Panc1 (cell line): ENCODE measurements around the gene TNIP2. TPM values are rescaled to one million over a fixed set of nuclear protein-coding genes. Genes with fewer than 3 reads are reported as not detected.

Experiments
- ATAC-seq: fragments of 200-7000 bp; cut with Tn5 transposase; 2 replicates; pipeline ENCODE4 v1.9.1; 2020; ENCODE audit warnings: mild to moderate bottlenecking, moderate library complexity
- BruUV-seq: library from RNA; stranded (reverse); fragments of 400-500 nt; replicated peaks from 2 replicates; lab custom pipeline; 2021; lab: Mats Ljungman, UMichigan
- CTCF ChIA-PET: fragments of 300-600 bp; sonication (Branson Sonifier 250); formaldehyde crosslinking; loops from one replicate; lab custom pipeline; 2022; ENCODE audit warnings: antibody characterized with exemption; lab: Charles Lee
- POLR2A ChIA-PET: fragments of 300-600 bp; sonication (Branson Sonifier 250); formaldehyde crosslinking; loops from one replicate; lab custom pipeline; 2022; ENCODE audit warnings: antibody characterized with exemption; lab: Charles Lee
- DNase-seq: peaks from one replicate; pipeline ENCODE4 v3.0.0-alpha.2; 2010; ENCODE audit warnings: low read depth, low spot score
- H3K27ac ChIP-seq: 2 replicates; pipeline ENCODE4 v1.5.1; 2011; ENCODE audit warnings: mild to moderate bottlenecking, low read length, inconsistent platforms
- H3K27me3 ChIP-seq: fragments of 200-500 bp; sonication (Bioruptor generic); 2 replicates; pipeline ENCODE4 v1.6.0; 2014; ENCODE audit warnings: low read length, inconsistent platforms; ENCODE audit not compliant: control insufficient read depth, insufficient read depth
- H3K36me3 ChIP-seq: fragments of 200-500 bp; sonication (Bioruptor generic); 2 replicates; pipeline ENCODE4 v1.5.1; 2014; ENCODE audit warnings: inconsistent platforms, mild to moderate bottlenecking, low read length, moderate library complexity; ENCODE audit not compliant: control insufficient read depth, insufficient read depth
- H3K4me1 ChIP-seq: 2 replicates; pipeline ENCODE4 v1.5.1; 2011; ENCODE audit warnings: inconsistent platforms, mild to moderate bottlenecking, low read length, moderate library complexity; ENCODE audit not compliant: control insufficient read depth, insufficient read depth
- H3K4me3 ChIP-seq, 2 experiments: 2 replicates each; pipeline ENCODE4 v1.5.1; 2011 to 2012; ENCODE audit warnings: low read depth in 2 of 2, low read length in 2 of 2, mild to moderate bottlenecking in 2 of 2, inconsistent platforms in 1 of 2, moderate library complexity in 1 of 2
- H3K9me3 ChIP-seq: fragments of 200-500 bp; sonication (Bioruptor generic); 2 replicates; pipeline ENCODE4 v1.5.1; 2014; ENCODE audit warnings: low read depth, mild to moderate bottlenecking, inconsistent platforms, low read length, moderate library complexity; ENCODE audit not compliant: control insufficient read depth, insufficient read depth
- POLR2AphosphoS5 ChIP-seq: IDR thresholded peaks from 2 replicates; pipeline ENCODE4 v1.6.1; 2012; ENCODE audit warnings: mild to moderate bottlenecking, low read depth, low read length, moderate library complexity
- SIN3A ChIP-seq: IDR thresholded peaks from 2 replicates; pipeline ENCODE4 v1.6.1; 2012; ENCODE audit warnings: low read depth, mild to moderate bottlenecking, low read length, moderate library complexity, borderline replicate concordance; ENCODE audit not compliant: insufficient read depth
- TCF7L2 ChIP-seq: IDR thresholded peaks from 2 replicates; pipeline ENCODE4 v1.6.1; 2011; ENCODE audit warnings: mild to moderate bottlenecking, low read depth, low read length, inconsistent platforms
- in situ Hi-C: cut with HindIII; loops from 2 replicates; pipeline ENCODE4 v1.10.0; 2016; ENCODE audit warnings: low sequenced_read_pairs, low pct_unique_long_range_greater_than_20kb
- intact Hi-C: fragments of 100-400 bp; cut with micrococcal nuclease; formaldehyde crosslinking; loops from one replicate; pipeline ENCODE4 v1.10.0; 2022; ENCODE audit not compliant: unreplicated experiment
- total RNA-seq: library from RNA; stranded (reverse); gene quantifications from one replicate; pipeline ENCODE4 v1.2.1, GENCODE V29; 2021; ENCODE audit not compliant: unreplicated experiment
- TF ChIP-seq, protein P1 (sequence below), 2 experiments: IDR thresholded peaks; 2 replicates each; pipeline ENCODE4 v1.6.1; 2011 to 2012; ENCODE audit warnings: low read depth in 2 of 2, control low read depth in 1 of 2, low read length in 1 of 2, mild to moderate bottlenecking in 1 of 2, moderate library complexity in 1 of 2; ENCODE audit not compliant: insufficient read depth in 1 of 2
- TF ChIP-seq, protein P2 (sequence below): fragments of 450-650 bp; IDR thresholded peaks from 2 replicates; pipeline ENCODE4 v1.5.1; 2017; ENCODE audit warnings: mild to moderate bottlenecking

Gene TNIP2
- total RNA-seq, 1 experiment from 2014 or later: 60.3 TPM

DNA sequence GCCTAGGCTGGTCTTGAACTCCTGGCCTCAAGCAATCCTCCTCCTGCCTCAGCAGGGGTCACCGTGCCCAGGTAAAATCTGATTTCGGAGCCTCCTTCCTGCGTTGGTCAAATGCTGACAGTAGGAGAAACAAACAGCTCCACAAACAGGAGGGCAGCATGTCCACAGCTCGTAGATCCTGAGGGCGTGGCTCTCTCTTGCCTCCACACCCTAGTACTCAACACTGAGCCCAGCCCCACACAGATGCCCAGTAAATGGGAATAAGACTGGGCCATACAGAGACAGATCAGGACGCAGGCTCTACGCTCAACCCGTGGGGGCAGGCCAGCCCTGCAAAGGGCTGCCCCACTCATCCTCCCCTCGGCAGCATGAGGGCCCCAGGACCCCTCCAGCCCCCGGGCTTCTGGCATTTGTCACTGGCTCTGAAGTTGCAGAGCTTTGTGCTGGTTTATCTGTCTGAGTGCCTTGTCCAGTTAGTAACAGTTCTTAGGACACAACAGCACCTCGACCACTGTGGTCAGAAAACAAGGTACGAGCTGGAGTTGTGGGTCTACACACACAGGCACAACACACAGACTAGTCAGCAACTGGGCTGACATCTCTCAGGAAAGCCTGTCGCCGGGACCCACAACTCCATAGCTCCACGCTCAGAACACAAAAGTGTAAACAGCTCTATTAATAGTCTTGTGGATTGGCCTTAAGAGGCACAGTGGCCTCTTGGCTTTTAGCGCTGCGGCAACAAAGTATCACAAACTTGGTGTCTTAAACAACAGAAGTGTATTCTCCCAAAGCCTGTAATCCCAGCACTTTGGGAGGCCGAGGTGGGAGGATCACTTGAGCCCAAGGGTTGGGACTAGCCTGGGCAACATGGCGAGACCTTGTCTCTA is 5.2 kb downstream of the TNIP2 start:
- ChIA-PET CTCF (no interaction called here), POLR2A (no interaction called here)
- Histone ChIP-seq H3K4me1 (no peaks in the 10 kb centered on the region), H3K27me3 (no peaks in the 10 kb centered on the region), H3K27ac (no peak overlapping the region), H3K9me3 (no peaks in the 10 kb centered on the region), H3K36me3 (no peaks in the 10 kb centered on the region; the same call in 1 of the 2 replicates), H3K4me3 (no peak overlapping the region)
- DNase-seq (no peak), ATAC-seq (no peak)
- intact Hi-C loops: no loop called here
- in situ Hi-C loops: no loop called here
- TF ChIP-seq POLR2AphosphoS5: no peak
- TF ChIP-seq, protein P1, sequence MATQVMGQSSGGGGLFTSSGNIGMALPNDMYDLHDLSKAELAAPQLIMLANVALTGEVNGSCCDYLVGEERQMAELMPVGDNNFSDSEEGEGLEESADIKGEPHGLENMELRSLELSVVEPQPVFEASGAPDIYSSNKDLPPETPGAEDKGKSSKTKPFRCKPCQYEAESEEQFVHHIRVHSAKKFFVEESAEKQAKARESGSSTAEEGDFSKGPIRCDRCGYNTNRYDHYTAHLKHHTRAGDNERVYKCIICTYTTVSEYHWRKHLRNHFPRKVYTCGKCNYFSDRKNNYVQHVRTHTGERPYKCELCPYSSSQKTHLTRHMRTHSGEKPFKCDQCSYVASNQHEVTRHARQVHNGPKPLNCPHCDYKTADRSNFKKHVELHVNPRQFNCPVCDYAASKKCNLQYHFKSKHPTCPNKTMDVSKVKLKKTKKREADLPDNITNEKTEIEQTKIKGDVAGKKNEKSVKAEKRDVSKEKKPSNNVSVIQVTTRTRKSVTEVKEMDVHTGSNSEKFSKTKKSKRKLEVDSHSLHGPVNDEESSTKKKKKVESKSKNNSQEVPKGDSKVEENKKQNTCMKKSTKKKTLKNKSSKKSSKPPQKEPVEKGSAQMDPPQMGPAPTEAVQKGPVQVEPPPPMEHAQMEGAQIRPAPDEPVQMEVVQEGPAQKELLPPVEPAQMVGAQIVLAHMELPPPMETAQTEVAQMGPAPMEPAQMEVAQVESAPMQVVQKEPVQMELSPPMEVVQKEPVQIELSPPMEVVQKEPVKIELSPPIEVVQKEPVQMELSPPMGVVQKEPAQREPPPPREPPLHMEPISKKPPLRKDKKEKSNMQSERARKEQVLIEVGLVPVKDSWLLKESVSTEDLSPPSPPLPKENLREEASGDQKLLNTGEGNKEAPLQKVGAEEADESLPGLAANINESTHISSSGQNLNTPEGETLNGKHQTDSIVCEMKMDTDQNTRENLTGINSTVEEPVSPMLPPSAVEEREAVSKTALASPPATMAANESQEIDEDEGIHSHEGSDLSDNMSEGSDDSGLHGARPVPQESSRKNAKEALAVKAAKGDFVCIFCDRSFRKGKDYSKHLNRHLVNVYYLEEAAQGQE (IDR thresholded peaks at IDR 0.05; ENCODE audit: insufficient read depth in 1 of 2, low read depth in 2 of 2, low read length in 1 of 2): no peak
- no peak for TF ChIP-seq SIN3A
- TF ChIP-seq, protein P2, sequence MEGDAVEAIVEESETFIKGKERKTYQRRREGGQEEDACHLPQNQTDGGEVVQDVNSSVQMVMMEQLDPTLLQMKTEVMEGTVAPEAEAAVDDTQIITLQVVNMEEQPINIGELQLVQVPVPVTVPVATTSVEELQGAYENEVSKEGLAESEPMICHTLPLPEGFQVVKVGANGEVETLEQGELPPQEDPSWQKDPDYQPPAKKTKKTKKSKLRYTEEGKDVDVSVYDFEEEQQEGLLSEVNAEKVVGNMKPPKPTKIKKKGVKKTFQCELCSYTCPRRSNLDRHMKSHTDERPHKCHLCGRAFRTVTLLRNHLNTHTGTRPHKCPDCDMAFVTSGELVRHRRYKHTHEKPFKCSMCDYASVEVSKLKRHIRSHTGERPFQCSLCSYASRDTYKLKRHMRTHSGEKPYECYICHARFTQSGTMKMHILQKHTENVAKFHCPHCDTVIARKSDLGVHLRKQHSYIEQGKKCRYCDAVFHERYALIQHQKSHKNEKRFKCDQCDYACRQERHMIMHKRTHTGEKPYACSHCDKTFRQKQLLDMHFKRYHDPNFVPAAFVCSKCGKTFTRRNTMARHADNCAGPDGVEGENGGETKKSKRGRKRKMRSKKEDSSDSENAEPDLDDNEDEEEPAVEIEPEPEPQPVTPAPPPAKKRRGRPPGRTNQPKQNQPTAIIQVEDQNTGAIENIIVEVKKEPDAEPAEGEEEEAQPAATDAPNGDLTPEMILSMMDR: no peak
- TF ChIP-seq TCF7L2: no peak
- BruUV-seq: no TSS peak

DNA sequence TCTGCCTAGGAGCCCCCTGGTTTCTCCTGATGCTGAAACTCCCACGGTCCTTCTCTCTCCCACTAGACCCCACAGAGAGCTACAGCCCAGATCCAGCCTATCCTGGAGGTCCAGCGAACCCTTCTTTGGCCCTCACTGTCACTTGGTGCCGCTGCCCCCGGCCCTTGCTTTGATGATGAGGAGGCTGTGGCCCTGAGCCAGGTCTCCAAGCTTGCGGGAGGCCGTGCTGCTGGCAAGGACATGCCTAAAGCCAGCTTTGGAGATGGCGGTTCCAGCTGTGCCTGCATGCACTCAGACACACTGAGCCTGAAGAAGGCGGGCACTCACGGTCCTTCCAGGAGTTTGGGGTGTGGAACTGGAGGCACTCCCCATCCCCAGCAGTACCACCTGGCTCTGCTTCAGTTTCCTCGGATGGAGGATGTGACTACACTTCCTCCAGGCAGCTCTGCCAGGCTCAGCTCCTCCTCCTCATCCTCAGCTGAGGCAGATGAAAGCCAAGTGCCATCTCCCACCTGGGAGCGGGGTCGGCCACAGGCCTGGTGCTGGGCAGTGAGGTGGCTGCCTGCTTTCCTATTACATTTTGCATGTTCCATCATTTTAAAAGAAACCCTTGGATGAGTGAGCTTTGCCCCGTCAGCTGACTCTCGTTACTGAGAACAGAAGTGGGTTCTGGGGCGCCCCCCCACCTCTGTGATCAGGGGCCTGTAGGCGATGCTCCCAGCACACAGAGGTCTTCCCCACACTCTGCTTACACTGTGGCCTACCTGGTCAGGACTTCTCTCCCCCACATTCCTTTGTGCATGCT is 9.0 kb downstream of the TNIP2 start:
- no peak overlapping the region for H3K27ac ChIP-seq
- no peaks in the 10 kb centered on the region for H3K36me3 ChIP-seq

More for the DNA sequence above, 9.0 kb downstream of the TNIP2 start:
- H3K4me3 ChIP-seq: no peak overlapping the region
- TF ChIP-seq, protein P1 (IDR thresholded peaks at IDR 0.05; ENCODE audit: insufficient read depth in 1 of 2, low read depth in 2 of 2, low read length in 1 of 2): no peak
- no peak for TF ChIP-seq POLR2AphosphoS5
- CTCF ChIA-PET: no interaction called here
- DNase-seq (no peak), ATAC-seq (no peak)
- no peaks in the 10 kb centered on the region for H3K4me1 ChIP-seq
- in situ Hi-C loops: no loop called here
- intact Hi-C loops: no loop called here
- no peaks in the 10 kb centered on the region for H3K27me3 ChIP-seq
- no TSS peak for BruUV-seq
- POLR2A ChIA-PET: interaction anchor here (0.6 kb wide), 1 partner anchor 17 kb away, joined by 5 read pairs; no protein-coding TSS in a partner anchor
- no peaks in the 10 kb centered on the region for H3K9me3 ChIP-seq
